A549 (cell line): Measurements from ENCODE around the gene APOA1. TPM values are rescaled to one million over a fixed set of nuclear protein-coding genes. Genes with fewer than 3 reads are reported as not detected.

Source experiments
- ATAC-seq, 2 experiments: fragments of 200-7000 bp in 1 of 2; fragments of >200 bp in 1 of 2; cut with Nextera tagmentation in 1 of 2; cut with Tn5 transposase in 1 of 2; 3 replicates each; pipeline versions ENCODE4 v1.8.0 to v1.9.1; 2018 to 2020; ENCODE audit warnings: mild to moderate bottlenecking in 1 of 2, moderate library complexity in 1 of 2
- CTCF ChIA-PET: fragments of 300-600 bp; sonication (Branson Sonifier 250); formaldehyde crosslinking; extraction: SDS; loops from one replicate; lab custom pipeline; 2021; ENCODE audit warnings: antibody characterized with exemption, inconsistent platforms; lab: Yijun Ruan, JAX
- POLR2A ChIA-PET: fragments of 350-600 bp; formaldehyde crosslinking; extraction: SDS; loops from one replicate; lab custom pipeline; 2021; ENCODE audit warnings: antibody characterized with exemption, inconsistent platforms; lab: Yijun Ruan, JAX
- DNase-seq, 2 experiments: peaks; one replicate each; pipeline versions ENCODE4 v3.0.0 to v3.0.0-alpha.2; 2011 to 2016; ENCODE audit warnings: low read depth in 1 of 2, low spot score in 1 of 2
- FAIRE-seq: peaks from 2 replicates; lab custom pipeline; 2011; peaks lifted over from hg19 to GRCh38; lab: Jason Lieb, UNC
- H3K27ac ChIP-seq, 2 experiments: fragments of >200 bp; sonication (Bioruptor Twin); formaldehyde crosslinking; 3 replicates each; pipeline ENCODE4 v1.5.1; 2016 to 2017
- H3K4me1 ChIP-seq: fragments of >200 bp; sonication (Bioruptor Twin); formaldehyde crosslinking; 3 replicates; pipeline ENCODE4 v1.6.1; 2016
- H3K4me2 ChIP-seq: fragments of >200 bp; sonication (Bioruptor Twin); formaldehyde crosslinking; 3 replicates; pipeline ENCODE4 v1.6.1; 2016
- H3K4me3 ChIP-seq: fragments of >200 bp; sonication (Bioruptor Twin); formaldehyde crosslinking; 3 replicates; pipeline ENCODE4 v1.5.1; 2016
- H3K9me3 ChIP-seq: fragments of >200 bp; sonication (Bioruptor Twin); formaldehyde crosslinking; 3 replicates; pipeline ENCODE4 v1.6.1; 2016
- BHLHE40 ChIP-seq: IDR thresholded peaks from 2 replicates; pipeline ENCODE4 v1.6.1; 2012; ENCODE audit warnings: low read depth, low read length, inconsistent platforms
- CHD4 ChIP-seq: fragments of 200-600 bp; sonication (generic); IDR thresholded peaks from 2 replicates; pipeline ENCODE4 v1.6.1; 2016; ENCODE audit warnings: antibody characterized with exemption, mild to moderate bottlenecking, borderline replicate concordance
- EP300 ChIP-seq, 2 experiments: fragments of >200 bp; sonication (Bioruptor Twin); formaldehyde crosslinking; IDR thresholded peaks; 2 replicates in 1 of 2; 3 replicates in 1 of 2; pipeline ENCODE4 v1.6.1; 2016 to 2017
- FOSB ChIP-seq: fragments of 250-450 bp; sonication (Bioruptor Pico); IDR thresholded peaks from 2 replicates; pipeline ENCODE4 v1.5.0; 2020; ENCODE audit warnings: mild to moderate bottlenecking, moderate library complexity
- FOSL2 ChIP-seq, 2 experiments: fragments of 450-650 bp in 1 of 2; fragments of >200 bp in 1 of 2; sonication (Bioruptor Twin) in 1 of 2; formaldehyde crosslinking; IDR thresholded peaks; 2 replicates each; pipeline versions ENCODE4 v1.5.0 to v1.6.1; 2016 to 2020; ENCODE audit warnings: mild to moderate bottlenecking in 1 of 2, moderate library complexity in 1 of 2
- FOXS1 ChIP-seq: fragments of 250-450 bp; sonication (Bioruptor Pico); IDR thresholded peaks from 2 replicates; pipeline ENCODE4 v1.5.0; 2020; ENCODE audit warnings: mild to moderate bottlenecking, moderate library complexity
- HOXB13 ChIP-seq: fragments of 250-450 bp; sonication (Bioruptor Pico); IDR thresholded peaks from 2 replicates; pipeline ENCODE4 v1.5.0; 2020; ENCODE audit warnings: low read depth, mild to moderate bottlenecking, moderate library complexity
- HOXB5 ChIP-seq: fragments of 250-450 bp; sonication (Bioruptor Pico); IDR thresholded peaks from 2 replicates; pipeline ENCODE4 v1.5.0; 2020; ENCODE audit warnings: mild to moderate bottlenecking, moderate library complexity
- JUN ChIP-seq, 2 experiments: fragments of >200 bp; sonication (Bioruptor Twin); formaldehyde crosslinking; IDR thresholded peaks; 2 replicates in 1 of 2; 3 replicates in 1 of 2; pipeline ENCODE4 v1.6.1; 2016 to 2017
- JUNB ChIP-seq: fragments of >200 bp; sonication (Bioruptor Twin); formaldehyde crosslinking; IDR thresholded peaks from 2 replicates; pipeline ENCODE4 v1.6.1; 2016
- MAZ ChIP-seq: fragments of 150-350 bp; IDR thresholded peaks from 2 replicates; pipeline ENCODE4 v1.6.1; 2014; ENCODE audit warnings: antibody characterized with exemption, low read depth, low read length, borderline replicate concordance
- NFE2L2 ChIP-seq: fragments of 150-350 bp; conservative IDR thresholded peaks from 2 replicates; pipeline ENCODE4 v1.6.1; 2014; ENCODE audit warnings: low read length
- NR3C1 ChIP-seq: fragments of >200 bp; sonication (Bioruptor Twin); formaldehyde crosslinking; IDR thresholded peaks from 3 replicates; pipeline ENCODE4 v1.6.1; 2017
- RAD21 ChIP-seq, 2 experiments: fragments of >200 bp in 1 of 2; sonication (Bioruptor Twin) in 1 of 2; formaldehyde crosslinking in 1 of 2; IDR thresholded peaks in 1 of 2; conservative IDR thresholded peaks in 1 of 2; 2 replicates in 1 of 2; 3 replicates in 1 of 2; pipeline ENCODE4 v1.6.1; 2012 to 2018; ENCODE audit warnings: inconsistent platforms in 1 of 2
- RNF2 ChIP-seq: fragments of 200-600 bp; sonication (generic); IDR thresholded peaks from 2 replicates; pipeline ENCODE4 v1.6.1; 2016; ENCODE audit warnings: low read depth, mild to moderate bottlenecking, antibody characterized with exemption, moderate library complexity, borderline replicate concordance
- SMC3 ChIP-seq: fragments of >200 bp; sonication (Bioruptor Twin); formaldehyde crosslinking; IDR thresholded peaks from 3 replicates; pipeline ENCODE4 v1.6.1; 2018; ENCODE audit warnings: inconsistent platforms
- TP53 ChIP-seq: fragments of 250-450 bp; sonication (Bioruptor Pico); IDR thresholded peaks from 2 replicates; pipeline ENCODE4 v1.5.0; 2021; ENCODE audit warnings: mild to moderate bottlenecking, moderate library complexity
- ZC3H11A ChIP-seq: fragments of 450-650 bp; IDR thresholded peaks from 2 replicates; pipeline ENCODE4 v1.6.1; 2014; ENCODE audit warnings: antibody characterized with exemption, mild to moderate bottlenecking
- ZNF302 ChIP-seq: fragments of 250-450 bp; sonication (Bioruptor Pico); IDR thresholded peaks from 2 replicates; pipeline ENCODE4 v1.9.0; 2021; ENCODE audit warnings: inconsistent platforms, mild to moderate bottlenecking, moderate library complexity
- WGBS: methylation state at CpG from one replicate; pipeline ENCODE4 v1.1.6; 2017; ENCODE audit errors: missing lambda C conversion rate; 5-methylcytosine and 5-hydroxymethylcytosine counted together
- polyA plus RNA-seq, 4 experiments: library from polyadenylated mRNA; depleted of rRNA in 3 of 4; stranded (reverse); fragments of >200 nt; fragmentation: RNase III in 1 of 4; extraction: RNeasy Plus Mini Kit Qiagen cat#74134 plus additional on column Dnase treatment in 1 of 4; gene quantifications; 2 replicates in 3 of 4; 3 replicates in 1 of 4; pipeline ENCODE4 v1.2.3, GENCODE V29; 2011 to 2017

APOA1 gene
- polyA plus RNA-seq, 2 of the 4 experiments (the other 2 are of a cell fraction) = 0.23 TPM; not detected in 1

DNA sequence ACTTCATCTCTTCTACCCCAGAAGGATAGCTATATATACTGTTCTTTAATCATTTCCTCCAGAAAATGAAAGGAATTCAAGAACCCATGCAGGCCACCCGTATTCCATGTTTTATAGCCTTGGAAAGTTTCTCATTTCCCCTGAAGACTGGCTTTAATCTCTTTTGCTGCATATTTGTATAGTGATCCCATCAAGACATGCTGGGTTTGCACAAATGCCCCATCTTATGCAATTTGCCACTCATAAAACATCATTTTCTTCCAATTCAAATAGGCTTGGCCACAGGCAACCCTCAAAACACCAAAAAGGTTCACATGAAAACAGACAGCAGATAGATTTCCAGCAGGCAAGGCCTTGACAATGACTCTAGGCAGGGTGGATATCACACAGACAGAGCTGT, 28.3 kb upstream of the APOA1 start:
- Histone ChIP-seq H3K4me3 (no peak overlapping the region), H3K27ac (no peak overlapping the region), H3K4me1 (no peaks in the 10 kb centered on the region), H3K4me2 (no peak overlapping the region), H3K9me3 (no peaks in the 10 kb centered on the region)
- DNase-seq (no peak), FAIRE-seq (no peak), ATAC-seq (no peak)
- TF ChIP-seq RNF2 = no peak
- TF ChIP-seq SMC3 = no peak
- TF ChIP-seq FOSL2 (IDR thresholded peaks at IDR 0.05) = no peak
- no peak for TF ChIP-seq FOSL2 (CRISPR knock-in tag; IDR thresholded peaks at IDR 0.05)
- no peak for TF ChIP-seq JUN (IDR thresholded peaks at IDR 0.05)
- no peak for TF ChIP-seq CHD4
- no peak for TF ChIP-seq BHLHE40
- no peak for TF ChIP-seq ZC3H11A
- no peak for TF ChIP-seq FOXS1 (CRISPR knock-in tag)
- TF ChIP-seq EP300 (IDR thresholded peaks at IDR 0.05) = no peak
- 89% methylated on average over 1 of the region's 1 CpG for WGBS
- POLR2A ChIA-PET = interaction anchor here (0.9 kb wide), 1 partner anchor 30 kb away, joined by 3 read pairs; no protein-coding TSS in a partner anchor
- CTCF ChIA-PET = interaction anchor here (1.2 to 1.6 kb wide), 2 partner anchors 11 to 241 kb away, joined by 4 to 9 read pairs; no protein-coding TSS in a partner anchor

DNA sequence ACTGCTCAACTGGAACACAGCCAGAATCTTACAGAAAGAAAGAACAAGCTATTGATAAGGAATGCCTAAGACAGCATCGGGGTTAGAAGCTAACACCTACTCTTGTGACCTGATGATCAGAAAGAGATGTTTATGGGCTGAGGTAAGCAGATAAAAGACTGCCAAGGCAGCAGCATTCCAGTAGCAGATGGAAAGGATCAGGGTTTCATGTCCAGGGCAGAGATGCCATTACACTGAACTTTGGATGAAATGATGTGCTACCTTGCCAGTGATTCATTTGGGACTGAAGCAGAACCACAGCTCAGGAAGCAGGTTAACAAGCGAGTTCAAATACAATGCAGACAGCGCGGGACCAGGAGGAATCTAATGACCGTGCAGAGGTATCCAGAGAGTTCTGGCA, 27.1 kb upstream of the APOA1 start:
- no peak for TF ChIP-seq MAZ
- no peak for TF ChIP-seq HOXB5 (CRISPR knock-in tag)
- TF ChIP-seq NFE2L2 = no peak
- no peak for TF ChIP-seq JUNB
- no peak for TF ChIP-seq FOSB (CRISPR knock-in tag)
- TF ChIP-seq NR3C1 = no peak
- no peak for TF ChIP-seq HOXB13 (CRISPR knock-in tag)
- DNase-seq (no peak), ATAC-seq (no peak), FAIRE-seq (no peak)
- H3K4me2 ChIP-seq = no peak overlapping the region
- no peaks in the 10 kb centered on the region for H3K4me1 ChIP-seq
- 93% methylated on average over 5 of the region's 5 CpGs for whole genome bisulfite sequencing
- H3K9me3 ChIP-seq = no peaks in the 10 kb centered on the region
- no peak overlapping the region for H3K4me3 ChIP-seq
- H3K27ac ChIP-seq = no peak overlapping the region
- ChIA-PET POLR2A (no interaction called here), CTCF (interaction anchor here (1.1 to 2.5 kb wide), 3 partner anchors 10 to 365 kb away, joined by 4 to 17 read pairs (median 4); no protein-coding TSS in a partner anchor)

DNA sequence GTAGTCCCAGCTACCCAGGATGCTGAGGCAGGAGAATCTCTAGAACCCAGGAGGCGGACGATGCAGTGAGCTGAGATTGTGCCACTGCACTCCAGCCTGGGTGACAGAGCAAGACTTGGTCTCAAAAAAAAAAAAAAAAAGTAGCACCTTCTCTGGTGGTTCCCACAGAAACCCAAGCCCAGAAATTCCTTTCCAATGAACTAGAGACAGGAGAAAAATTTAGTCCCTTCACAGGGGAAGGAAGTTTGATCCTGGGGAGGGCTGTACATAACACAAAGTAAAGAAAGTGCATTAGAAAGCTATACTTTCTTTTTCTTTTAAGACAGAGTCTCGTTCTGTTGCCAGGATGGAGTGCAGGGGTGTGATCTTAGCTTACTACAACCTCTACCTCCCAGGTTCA, 25.5 kb upstream of the APOA1 start:
- FAIRE-seq = no peak
- H3K4me3 ChIP-seq = no peak overlapping the region
- WGBS = 89% methylated on average over 3 of the region's 3 CpGs

DNA sequence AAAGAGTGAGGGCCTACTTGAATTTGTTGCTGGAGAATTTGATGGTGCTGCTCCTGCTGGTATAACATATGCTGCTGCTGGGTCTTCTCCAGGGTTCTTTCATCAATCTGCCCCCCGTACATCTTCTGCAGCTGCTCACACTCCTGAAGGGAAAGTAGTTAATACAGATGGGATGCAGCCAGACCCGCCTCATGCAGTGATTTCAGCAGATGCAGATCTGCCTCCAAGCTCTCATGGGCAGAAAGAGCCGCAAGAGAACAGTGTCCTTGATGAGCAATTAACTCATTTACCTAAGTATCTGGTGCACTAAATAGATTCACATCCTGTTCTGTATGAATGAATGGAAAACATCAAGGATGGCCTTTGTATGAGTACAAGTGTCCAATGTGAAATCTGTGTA, 24.8 kb upstream of the APOA1 start:
- POLR2A ChIA-PET = no interaction called here
- FAIRE-seq = no peak
- 92% methylated on average over 3 of the region's 3 CpGs for WGBS

More for the DNA sequence above, 25.5 kb upstream of the APOA1 start:
- Histone ChIP-seq H3K27ac (no peak overlapping the region), H3K4me2 (no peak overlapping the region), H3K9me3 (no peaks in the 10 kb centered on the region), H3K4me1 (no peaks in the 10 kb centered on the region)
- ATAC-seq (no peak), DNase-seq (no peak)
- no peak for TF ChIP-seq RAD21 (conservative IDR thresholded peaks at IDR 0.05 in 1 of 2, IDR thresholded peaks at IDR 0.05 in 1 of 2)
- TF ChIP-seq JUN (IDR thresholded peaks at IDR 0.05) = no peak
- TF ChIP-seq EP300 (IDR thresholded peaks at IDR 0.05) = no peak
- POLR2A ChIA-PET = no interaction called here
- CTCF ChIA-PET = interaction anchor here (0.9 to 2.5 kb wide), 5 partner anchors 11 to 364 kb away, joined by 3 to 17 read pairs (median 3); no protein-coding TSS in a partner anchor

DNA sequence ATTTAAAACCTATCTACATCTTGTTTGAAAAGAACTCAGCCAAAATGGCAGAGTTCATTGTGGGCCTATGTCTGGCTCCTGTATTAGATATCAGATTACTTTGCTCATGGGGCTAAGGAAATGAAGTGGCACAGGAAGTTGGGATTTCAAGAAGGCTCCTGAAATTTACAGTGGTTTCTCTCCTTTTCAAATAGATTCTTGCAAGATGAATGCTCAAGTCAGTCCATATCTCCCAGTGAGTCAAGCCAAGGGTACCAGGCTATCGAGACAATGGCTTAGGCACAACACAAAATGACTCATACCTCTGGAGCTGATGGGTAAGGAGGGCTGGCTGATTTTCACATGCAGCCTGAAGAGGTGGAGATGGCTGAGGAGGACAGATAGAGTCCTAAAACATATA, 24.1 kb upstream of the APOA1 start:
- FAIRE-seq (no peak), DNase-seq (no peak), ATAC-seq (no peak)
- Histone ChIP-seq H3K4me2 (no peak overlapping the region), H3K4me3 (no peak overlapping the region), H3K9me3 (no peaks in the 10 kb centered on the region), H3K4me1 (no peaks in the 10 kb centered on the region), H3K27ac (no peak overlapping the region)
- 83% methylated on average over 1 of the region's 1 CpG for WGBS
- ChIA-PET POLR2A (no interaction called here), CTCF (interaction anchor here (1.0 kb wide), 1 partner anchor 22 kb away, joined by 5 read pairs; no protein-coding TSS in a partner anchor)
- no peak for TF ChIP-seq JUN (IDR thresholded peaks at IDR 0.05)
- no peak for TF ChIP-seq TP53 (CRISPR knock-in tag)
- TF ChIP-seq ZC3H11A = no peak

More for the DNA sequence above, 24.8 kb upstream of the APOA1 start:
- Histone ChIP-seq H3K4me2 (no peak overlapping the region), H3K4me3 (no peak overlapping the region), H3K9me3 (no peaks in the 10 kb centered on the region), H3K27ac (no peak overlapping the region)
- DNase-seq (no peak), ATAC-seq (no peak)
- no peak for TF ChIP-seq ZNF302 (CRISPR knock-in tag)
- TF ChIP-seq, all 56 proteins: peak for 0
- H3K4me1 ChIP-seq = no peaks in the 10 kb centered on the region
- CTCF ChIA-PET = interaction anchor here (1.2 to 2.5 kb wide), 2 partner anchors 26 to 243 kb away, joined by 3 to 17 read pairs; no protein-coding TSS in a partner anchor
